Osteoblast (primary cell): ENCODE measurements around the gene ALG11. TPM values are rescaled to one million over a fixed set of nuclear protein-coding genes. Genes with fewer than 3 reads are reported as not detected.

ENCODE experiments used
- DNase-seq: peaks from one replicate; pipeline ENCODE4 v3.0.0; 2011; ENCODE audit warnings: low spot score, mixed read lengths; ENCODE audit not compliant: insufficient read length; ENCODE audit errors: missing footprints
- H2AFZ ChIP-seq: 2 replicates; pipeline ENCODE4 v1.6.0; 2011; ENCODE audit warnings: mild to moderate bottlenecking, low read length
- H3K27ac ChIP-seq: 2 replicates; pipeline ENCODE4 v1.5.1; 2011; ENCODE audit warnings: mild to moderate bottlenecking, low read depth, low read length, moderate library complexity
- H3K27me3 ChIP-seq: 2 replicates; pipeline ENCODE4 v1.6.0; 2012; ENCODE audit warnings: mild to moderate bottlenecking, control low read depth, inconsistent platforms, low read length, moderate library complexity; ENCODE audit not compliant: insufficient read depth
- H3K36me3 ChIP-seq: 2 replicates; pipeline ENCODE4 v1.5.1; 2011; ENCODE audit warnings: mild to moderate bottlenecking, low read length, control low read depth, moderate library complexity; ENCODE audit not compliant: insufficient read depth
- H3K4me1 ChIP-seq: 2 replicates; pipeline ENCODE4 v1.5.1; 2011; ENCODE audit warnings: mild to moderate bottlenecking, low read length, control low read depth, moderate library complexity; ENCODE audit not compliant: insufficient read depth
- H3K4me2 ChIP-seq: 2 replicates; pipeline ENCODE4 v1.6.0; 2011; ENCODE audit warnings: mild to moderate bottlenecking, low read length; ENCODE audit not compliant: insufficient read depth
- H3K4me3 ChIP-seq: fragments of 200-600 bp; sonication (generic); 3 replicates; pipeline ENCODE4 v1.5.1; 2012; ENCODE audit warnings: mild to moderate bottlenecking, low read length, inconsistent platforms; ENCODE audit not compliant: insufficient read depth
- H3K79me2 ChIP-seq: 2 replicates; pipeline ENCODE4 v1.6.0; 2012; ENCODE audit warnings: mild to moderate bottlenecking, low read length, control low read depth, inconsistent platforms; ENCODE audit not compliant: insufficient read depth
- H3K9me3 ChIP-seq: 2 replicates; pipeline ENCODE4 v1.5.1; 2011; ENCODE audit warnings: low read depth, low read length, control low read depth
- H4K20me1 ChIP-seq: 2 replicates; pipeline ENCODE4 v1.6.0; 2012; ENCODE audit warnings: mild to moderate bottlenecking, low read length, control low read depth; ENCODE audit not compliant: insufficient read depth
- total RNA-seq: library from RNA; depleted of rRNA; stranded (reverse); fragments of >200 nt; gene quantifications from 2 replicates; pipeline ENCODE4 v1.2.3, GENCODE V29; 2012
- TF ChIP-seq, protein P1 (sequence below): IDR thresholded peaks from 2 replicates; pipeline ENCODE4 v1.5.1; 2011; ENCODE audit warnings: mild to moderate bottlenecking, low read depth, low read length, moderate library complexity; ENCODE audit errors: extremely low read depth

The ALG11 gene
- total RNA-seq, 1 donor, result 23.9 TPM

DNA sequence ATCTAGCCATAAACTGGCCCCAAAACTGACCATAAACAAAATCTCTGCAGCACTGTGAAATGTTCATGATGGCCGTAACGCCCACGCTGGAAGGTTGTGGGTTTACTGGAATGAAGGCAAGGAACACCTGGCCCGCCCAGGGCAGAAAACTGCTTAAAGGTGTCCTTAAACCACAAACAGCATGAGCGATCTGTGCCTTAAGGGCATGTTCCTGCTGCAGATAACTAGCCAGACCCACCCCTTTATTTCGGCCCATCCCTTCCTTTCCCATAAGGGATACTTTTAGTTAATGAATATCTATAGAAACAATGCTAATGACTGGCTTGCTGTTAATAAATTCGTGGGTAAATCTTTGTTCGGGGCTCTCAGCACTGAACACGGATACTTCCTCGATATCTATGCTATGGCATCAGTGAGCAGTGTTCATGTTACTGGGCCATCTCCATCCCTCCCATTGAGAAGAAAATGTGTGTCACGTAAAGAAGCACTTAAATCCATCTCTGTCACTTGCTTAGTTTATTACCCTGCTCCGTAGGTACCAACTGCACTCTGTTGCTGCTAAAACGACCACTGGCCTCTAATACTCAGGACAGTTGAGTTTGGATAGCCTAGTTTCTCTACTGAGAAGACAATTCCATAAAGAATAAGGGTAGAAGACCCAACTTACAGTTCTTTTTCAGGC is 6.2 kb upstream of the ALG11 start:
- no peaks in the 10 kb centered on the region for H4K20me1 ChIP-seq
- no peaks in the 10 kb centered on the region for H3K79me2 ChIP-seq
- no peak overlapping the region for H3K4me3 ChIP-seq
- TF ChIP-seq, protein P1, sequence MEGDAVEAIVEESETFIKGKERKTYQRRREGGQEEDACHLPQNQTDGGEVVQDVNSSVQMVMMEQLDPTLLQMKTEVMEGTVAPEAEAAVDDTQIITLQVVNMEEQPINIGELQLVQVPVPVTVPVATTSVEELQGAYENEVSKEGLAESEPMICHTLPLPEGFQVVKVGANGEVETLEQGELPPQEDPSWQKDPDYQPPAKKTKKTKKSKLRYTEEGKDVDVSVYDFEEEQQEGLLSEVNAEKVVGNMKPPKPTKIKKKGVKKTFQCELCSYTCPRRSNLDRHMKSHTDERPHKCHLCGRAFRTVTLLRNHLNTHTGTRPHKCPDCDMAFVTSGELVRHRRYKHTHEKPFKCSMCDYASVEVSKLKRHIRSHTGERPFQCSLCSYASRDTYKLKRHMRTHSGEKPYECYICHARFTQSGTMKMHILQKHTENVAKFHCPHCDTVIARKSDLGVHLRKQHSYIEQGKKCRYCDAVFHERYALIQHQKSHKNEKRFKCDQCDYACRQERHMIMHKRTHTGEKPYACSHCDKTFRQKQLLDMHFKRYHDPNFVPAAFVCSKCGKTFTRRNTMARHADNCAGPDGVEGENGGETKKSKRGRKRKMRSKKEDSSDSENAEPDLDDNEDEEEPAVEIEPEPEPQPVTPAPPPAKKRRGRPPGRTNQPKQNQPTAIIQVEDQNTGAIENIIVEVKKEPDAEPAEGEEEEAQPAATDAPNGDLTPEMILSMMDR, result no peak
- no peak overlapping the region for H3K4me2 ChIP-seq
- H3K27me3 ChIP-seq, result peaks cover 13% of the 10 kb centered on the region
- H3K36me3 ChIP-seq, result no peaks in the 10 kb centered on the region
- no peaks in the 10 kb centered on the region for H3K9me3 ChIP-seq
- DNase-seq, result no peak
- peaks cover 3% of the 10 kb centered on the region for H3K4me1 ChIP-seq
- H2AFZ ChIP-seq, result no peak overlapping the region
- no peak overlapping the region for H3K27ac ChIP-seq

GRCh38 chr13:52006523-52007245 is 5.5 kb upstream of the ALG11 start:
- peaks cover 5% of the 10 kb centered on the region for H3K4me1 ChIP-seq
- H3K36me3 ChIP-seq, result no peaks in the 10 kb centered on the region
- TF ChIP-seq, protein P1, result no peak
- H3K79me2 ChIP-seq, result no peaks in the 10 kb centered on the region
- H3K27ac ChIP-seq, result no peak overlapping the region
- no peak overlapping the region for H3K4me3 ChIP-seq
- H3K4me2 ChIP-seq, result no peak overlapping the region
- H3K9me3 ChIP-seq, result no peaks in the 10 kb centered on the region
- no peak overlapping the region for H2AFZ ChIP-seq
- no peaks in the 10 kb centered on the region for H4K20me1 ChIP-seq
- no peak for DNase-seq
- H3K27me3 ChIP-seq, result peaks cover 15% of the 10 kb centered on the region

DNA sequence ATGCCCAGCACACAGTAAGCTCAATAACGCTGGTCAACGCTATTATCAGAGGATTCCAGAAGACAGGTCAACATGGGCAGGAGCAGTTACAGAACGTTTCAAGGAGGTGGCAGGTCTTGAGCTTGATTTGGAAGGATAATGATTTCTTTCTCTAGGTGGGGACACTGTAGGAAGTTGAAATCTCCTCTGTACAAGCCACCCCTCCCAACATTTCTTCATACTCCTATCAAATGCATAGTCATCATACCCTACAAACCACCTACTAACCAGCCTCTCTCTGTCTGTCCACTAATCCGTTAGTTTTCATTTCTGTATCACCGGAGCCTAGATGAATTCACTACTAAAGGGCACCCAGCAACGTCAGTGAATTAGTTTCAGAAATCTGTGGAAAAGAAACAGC is 2.3 kb upstream of the ALG11 start:
- Histone ChIP-seq H3K4me1 (peaks cover 14% of the 10 kb centered on the region), H3K36me3 (no peaks in the 10 kb centered on the region), H4K20me1 (no peaks in the 10 kb centered on the region), H3K27me3 (peaks cover 15% of the 10 kb centered on the region), H3K4me2 (no peak overlapping the region), H3K4me3 (no peak overlapping the region), H3K27ac (no peak overlapping the region), H3K9me3 (no peaks in the 10 kb centered on the region), H3K79me2 (peaks cover 28% of the 10 kb centered on the region), H2AFZ (no peak overlapping the region)
- no peak for DNase-seq
- TF ChIP-seq, protein P1, result no peak

DNA sequence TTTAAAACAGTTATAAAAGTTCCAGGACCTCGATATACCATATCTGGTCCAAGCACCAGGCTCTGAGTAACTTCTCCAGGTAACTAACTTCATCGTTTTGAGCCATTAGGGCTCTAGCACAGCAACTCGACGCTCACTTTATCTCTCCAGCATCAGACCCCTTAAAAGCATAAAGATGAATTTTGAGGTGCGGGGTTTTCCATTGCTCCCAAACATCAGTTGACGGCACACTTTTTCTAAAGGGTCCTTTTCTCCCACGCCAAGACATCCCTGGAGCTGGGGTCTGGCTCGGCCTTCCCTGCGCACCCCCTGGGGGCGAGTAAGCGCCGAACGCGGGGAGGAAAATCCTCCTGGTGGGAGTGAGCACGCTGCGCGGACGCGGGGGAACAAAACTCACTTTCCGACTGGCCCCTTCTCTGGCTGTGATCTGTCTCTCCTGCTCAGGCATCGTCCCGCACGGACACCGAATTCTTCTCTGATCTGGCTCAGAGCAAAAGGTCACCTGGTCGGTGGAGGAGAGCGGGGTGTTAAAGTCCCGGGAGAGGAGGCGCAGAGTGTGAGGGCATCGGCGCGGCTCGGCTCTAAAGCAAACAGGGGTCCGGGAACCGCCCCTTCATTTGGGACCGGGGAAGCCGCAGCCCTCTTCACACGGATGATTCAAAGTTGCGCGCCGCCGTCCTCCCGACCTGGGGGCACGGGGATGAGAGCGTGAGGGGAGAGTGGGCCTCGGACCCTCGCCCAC is 1.1 kb upstream of the ALG11 start, which contains the start of gene ATP7B:
Gene ATP7B, minus strand, starts transcription at position 561 of the 742 bp plus-strand sequence. Its CDS starts 113 bp downstream, at position 448.
- peak within 1 kb of the TSS; percentile 89 for H3K27ac ChIP-seq

More for the DNA sequence above, 1.1 kb upstream of the ALG11 start, which contains the start of gene ATP7B:
- H3K4me1 ChIP-seq, result peaks cover 14% of the 10 kb centered on the region
- peak; percentile 73 for DNase-seq
- no peaks in the 10 kb centered on the region for H4K20me1 ChIP-seq
- peak within 1 kb of the TSS; percentile 79 for H3K4me3 ChIP-seq
- H3K79me2 ChIP-seq, result peaks cover 39% of the 10 kb centered on the region
- peak within 1 kb of the TSS; percentile 97 for H2AFZ ChIP-seq
- peak within 1 kb of the TSS; percentile 94 for H3K4me2 ChIP-seq
- H3K36me3 ChIP-seq, result no peaks in the 10 kb centered on the region
- peaks cover 15% of the 10 kb centered on the region for H3K27me3 ChIP-seq
- no peaks in the 10 kb centered on the region for H3K9me3 ChIP-seq
- TF ChIP-seq, protein P1, result no peak
